SK-N-SH treated with all-trans-retinoic acid at 6 μM for 48 hours (cell line): ENCODE results near the gene RBBP6.
"Not testable (repeated sequence)": the region's sequence is repeated elsewhere in the genome, so short reads cannot be mapped to it uniquely, and the experiment has no call there.

ENCODE experiments used
- BACH2 ChIP-seq: fragments of 250-450 bp; sonication (Bioruptor Pico); IDR thresholded peaks from 2 replicates; pipeline ENCODE4 v1.9.0; 2021; ENCODE audit warnings: mild to moderate bottlenecking, borderline replicate concordance
- CREB5 ChIP-seq: fragments of 250-450 bp; sonication (Bioruptor Pico); IDR thresholded peaks from 2 replicates; pipeline ENCODE4 v1.5.1; 2020; ENCODE audit warnings: low read depth, mild to moderate bottlenecking, moderate library complexity
- CSRNP3 ChIP-seq: fragments of 250-450 bp; sonication (Bioruptor Pico); IDR thresholded peaks from 2 replicates; pipeline ENCODE4 v1.5.1; 2021; ENCODE audit warnings: mild to moderate bottlenecking, moderate library complexity
- PATZ1 ChIP-seq: fragments of 250-450 bp; sonication (Bioruptor Pico); IDR thresholded peaks from 2 replicates; pipeline ENCODE4 v1.8.0; 2020; ENCODE audit warnings: mild to moderate bottlenecking, moderate library complexity, borderline replicate concordance
- POU6F1 ChIP-seq: fragments of 250-450 bp; sonication (Bioruptor Pico); IDR thresholded peaks from 2 replicates; pipeline ENCODE4 v1.8.0; 2021; ENCODE audit warnings: low read depth, mild to moderate bottlenecking, moderate library complexity, borderline replicate concordance
- PPARA ChIP-seq: fragments of 250-450 bp; sonication (Bioruptor Pico); IDR thresholded peaks from 2 replicates; pipeline ENCODE4 v1.5.0; 2020; ENCODE audit warnings: mild to moderate bottlenecking, borderline replicate concordance
- TCF4 ChIP-seq: fragments of 250-450 bp; sonication (Bioruptor Pico); IDR thresholded peaks from 2 replicates; pipeline ENCODE4 v1.8.0; 2021; ENCODE audit warnings: mild to moderate bottlenecking, moderate library complexity, borderline replicate concordance
- TOX ChIP-seq: fragments of 250-450 bp; sonication (Bioruptor Pico); IDR thresholded peaks from 2 replicates; pipeline ENCODE4 v1.8.0; 2021; ENCODE audit warnings: mild to moderate bottlenecking, moderate library complexity, borderline replicate concordance
- ZC3H10 ChIP-seq: fragments of 250-450 bp; sonication (Bioruptor Pico); IDR thresholded peaks from 2 replicates; pipeline ENCODE4 v1.5.1; 2021; ENCODE audit warnings: mild to moderate bottlenecking, moderate library complexity
- ZFP30 ChIP-seq: fragments of 450-650 bp; formaldehyde crosslinking; IDR thresholded peaks from 2 replicates; pipeline ENCODE4 v1.5.0; 2022; ENCODE audit warnings: mild to moderate bottlenecking, moderate library complexity
- ZNF70 ChIP-seq: fragments of 450-650 bp; formaldehyde crosslinking; IDR thresholded peaks from 2 replicates; pipeline ENCODE4 v1.5.0; 2020; ENCODE audit warnings: mild to moderate bottlenecking, moderate library complexity
- ZNF8 ChIP-seq: fragments of 450-650 bp; formaldehyde crosslinking; IDR thresholded peaks from 2 replicates; pipeline ENCODE4 v1.5.0; 2020; ENCODE audit warnings: mild to moderate bottlenecking, moderate library complexity

GRCh38 chr16:24574515-24575485 lies 35.4 kb downstream of the RBBP6 start:
- TF ChIP-seq TCF4; ZC3H10 (CRISPR knock-in tag); TOX (CRISPR knock-in tag); POU6F1; PATZ1 (CRISPR knock-in tag); ZFP30 (CRISPR knock-in tag); ZNF8 (CRISPR knock-in tag); BACH2 (CRISPR knock-in tag); PPARA; CSRNP3 (CRISPR knock-in tag); ZNF70 (CRISPR knock-in tag); CREB5 (CRISPR knock-in tag): not testable (repeated sequence)
